Measurements from ENCODE around the gene FLNC.

Gene FLNC

GRCh38 chr7:128804484-128804883, 25.7 kb upstream of the FLNC start:
- DNase-seq (ENCODE audit: low read depth in 2 of 2), result no peak

GRCh38 chr7:128805225-128805624, 25.0 kb upstream of the FLNC start:
- no peak for DNase-seq (ENCODE audit: low read depth in 2 of 2)

- no peak for DNase-seq (ENCODE audit: low read depth in 2 of 2)
Measured at GRCh38 chr7:128807191-128807590, 23.0 kb upstream of the FLNC start.

GRCh38 chr7:128809363-128809762, 20.8 kb upstream of the FLNC start:
- no peak for DNase-seq (ENCODE audit: low read depth in 2 of 2)

- DNase-seq (ENCODE audit: low read depth in 2 of 2), result no peak
Measured at GRCh38 chr7:128810473-128810872, 19.7 kb upstream of the FLNC start.

- no peak for DNase-seq (ENCODE audit: low read depth in 2 of 2)
Measured at GRCh38 chr7:128810997-128811396, 19.2 kb upstream of the FLNC start.

- DNase-seq (ENCODE audit: low read depth in 2 of 2), result no peak
Measured at GRCh38 chr7:128811631-128812430, 18.4 kb upstream of the FLNC start.

- no peak for DNase-seq (ENCODE audit: low read depth in 2 of 2)
Measured at GRCh38 chr7:128812514-128813168, 17.6 kb upstream of the FLNC start.

- no peak for DNase-seq (ENCODE audit: low read depth in 2 of 2)
Measured at GRCh38 chr7:128814499-128814898, 15.7 kb upstream of the FLNC start.

- DNase-seq (ENCODE audit: low read depth in 2 of 2), result no peak
Measured at GRCh38 chr7:128815289-128815942, 14.8 kb upstream of the FLNC start.

- no peak for DNase-seq (ENCODE audit: low read depth in 2 of 2)
Measured at GRCh38 chr7:128818694-128819093, 11.5 kb upstream of the FLNC start.

GRCh38 chr7:128821724-128822123, 8.5 kb upstream of the FLNC start:
- no peak for DNase-seq (ENCODE audit: low read depth in 2 of 2)

- DNase-seq (ENCODE audit: low read depth in 2 of 2), result no peak
Measured at GRCh38 chr7:128826512-128826911, 3.7 kb upstream of the FLNC start.

GRCh38 chr7:128826916-128827247, 3.3 kb upstream of the FLNC start:
- no peak for DNase-seq (ENCODE audit: low read depth in 2 of 2)

GRCh38 chr7:128827248-128827958, 2.8 kb upstream of the FLNC start:
- DNase-seq (ENCODE audit: low read depth in 2 of 2), result no peak

- no peak for DNase-seq (ENCODE audit: low read depth in 2 of 2)
Measured at GRCh38 chr7:128827971-128828711, 2.1 kb upstream of the FLNC start.

- no peak for DNase-seq (ENCODE audit: low read depth in 2 of 2)
Measured at GRCh38 chr7:128829391-128830166, 627 bp upstream of the FLNC start.

- no peak for DNase-seq (ENCODE audit: low read depth in 2 of 2)
Measured at GRCh38 chr7:128831178-128831993, 1.2 kb downstream of the FLNC start.

- no peak for DNase-seq (ENCODE audit: low read depth in 2 of 2)
Measured at GRCh38 chr7:128831994-128832879, 2.0 kb downstream of the FLNC start.

Measured in activated CD8-positive, alpha-beta memory T cell treated with anti-CD3 and anti-CD28 coated beads for 4 hours (primary cell).